OCI-LY3 (cell line): ENCODE measurements around the gene ERC2.

Source experiments
- H2AFZ ChIP-seq: fragments of 200-600, 300-600 bp; shearing (Covaris generic); 2 replicates; pipeline ENCODE4 v1.6.0; 2014; ENCODE audit warnings: antibody characterized with exemption, low read depth, low read length
- H3K27ac ChIP-seq: fragments of 200-600, 300-600 bp; sonication (generic); 2 replicates; pipeline ENCODE4 v1.5.1; 2014; ENCODE audit warnings: mild to moderate bottlenecking, low read length, moderate library complexity, mixed read lengths
- H3K27me3 ChIP-seq: fragments of 200-600, 300-600 bp; sonication (generic); 2 replicates; pipeline ENCODE4 v1.6.1; 2014; ENCODE audit warnings: low read depth, low read length, mixed read lengths
- H3K36me3 ChIP-seq: fragments of 200-600, 300-600 bp; sonication (generic); replicated peaks from 2 replicates; pipeline ENCODE3; 2014; ENCODE audit warnings: low read depth, low read length, mixed read lengths
- H3K4me1 ChIP-seq: fragments of 300-600, 200-600 bp; sonication (generic); 2 replicates; pipeline ENCODE4 v1.6.1; 2014; ENCODE audit warnings: low read length, mixed read lengths
- H3K4me2 ChIP-seq: fragments of 200-600, 300-600 bp; sonication (generic); 2 replicates; pipeline ENCODE4 v1.6.1; 2014; ENCODE audit warnings: low read length, mixed read lengths
- H3K4me3 ChIP-seq: fragments of 300-600, 200-600 bp; sonication (generic); 2 replicates; pipeline ENCODE4 v1.5.1; 2014; ENCODE audit warnings: antibody characterized with exemption, mild to moderate bottlenecking, low read length, moderate library complexity
- H3K79me2 ChIP-seq: fragments of 300-600, 200-600 bp; shearing (Covaris generic); 2 replicates; pipeline ENCODE4 v1.6.1; 2014; ENCODE audit warnings: mild to moderate bottlenecking, low read length, mixed read lengths
- H3K9ac ChIP-seq: fragments of 300-600, 200-600 bp; shearing (Covaris generic); 2 replicates; pipeline ENCODE4 v1.6.0; 2014; ENCODE audit warnings: mild to moderate bottlenecking, low read length, moderate library complexity
- H3K9me3 ChIP-seq: fragments of 200-600, 300-600 bp; shearing (Covaris generic); 2 replicates; pipeline ENCODE4 v1.6.1; 2014; ENCODE audit warnings: low read length, mixed read lengths; ENCODE audit not compliant: insufficient read depth
- H4K20me1 ChIP-seq: fragments of 200-600, 300-600 bp; sonication (generic); 2 replicates; pipeline ENCODE4 v1.6.1; 2016; ENCODE audit warnings: low read length, mixed read lengths; ENCODE audit not compliant: insufficient read depth
- EZH2phosphoT487 ChIP-seq: fragments of 200-600 bp; shearing (Covaris generic); IDR thresholded peaks from 2 replicates; pipeline ENCODE4 v1.6.1; 2018; ENCODE audit warnings: antibody characterized with exemption, mixed run types, low read depth
- TF ChIP-seq, protein P1 (sequence below): fragments of 200-600, 300-600 bp; sonication (generic); IDR thresholded peaks from 2 replicates; pipeline ENCODE4 v1.5.1; 2014; ENCODE audit warnings: antibody characterized with exemption, low read length, low read depth

ERC2 gene

GRCh38 chr3:56422316-56422715 is 46.0 kb downstream of the ERC2 start:
- no peaks in the 10 kb centered on the region for H3K79me2 ChIP-seq
- no peak overlapping the region for H3K4me2 ChIP-seq
- H3K36me3 ChIP-seq = no peaks in the 10 kb centered on the region
- no peaks in the 10 kb centered on the region for H3K4me1 ChIP-seq
- H2AFZ ChIP-seq = no peak overlapping the region
- TF ChIP-seq, protein P1, sequence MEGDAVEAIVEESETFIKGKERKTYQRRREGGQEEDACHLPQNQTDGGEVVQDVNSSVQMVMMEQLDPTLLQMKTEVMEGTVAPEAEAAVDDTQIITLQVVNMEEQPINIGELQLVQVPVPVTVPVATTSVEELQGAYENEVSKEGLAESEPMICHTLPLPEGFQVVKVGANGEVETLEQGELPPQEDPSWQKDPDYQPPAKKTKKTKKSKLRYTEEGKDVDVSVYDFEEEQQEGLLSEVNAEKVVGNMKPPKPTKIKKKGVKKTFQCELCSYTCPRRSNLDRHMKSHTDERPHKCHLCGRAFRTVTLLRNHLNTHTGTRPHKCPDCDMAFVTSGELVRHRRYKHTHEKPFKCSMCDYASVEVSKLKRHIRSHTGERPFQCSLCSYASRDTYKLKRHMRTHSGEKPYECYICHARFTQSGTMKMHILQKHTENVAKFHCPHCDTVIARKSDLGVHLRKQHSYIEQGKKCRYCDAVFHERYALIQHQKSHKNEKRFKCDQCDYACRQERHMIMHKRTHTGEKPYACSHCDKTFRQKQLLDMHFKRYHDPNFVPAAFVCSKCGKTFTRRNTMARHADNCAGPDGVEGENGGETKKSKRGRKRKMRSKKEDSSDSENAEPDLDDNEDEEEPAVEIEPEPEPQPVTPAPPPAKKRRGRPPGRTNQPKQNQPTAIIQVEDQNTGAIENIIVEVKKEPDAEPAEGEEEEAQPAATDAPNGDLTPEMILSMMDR = no peak
- TF ChIP-seq EZH2phosphoT487 = no peak
- H3K9ac ChIP-seq = no peak overlapping the region
- no peak overlapping the region for H3K27ac ChIP-seq
- no peaks in the 10 kb centered on the region for H3K9me3 ChIP-seq
- H3K27me3 ChIP-seq = peaks cover 35% of the 10 kb centered on the region
- H4K20me1 ChIP-seq = no peaks in the 10 kb centered on the region
- no peak overlapping the region for H3K4me3 ChIP-seq

DNA sequence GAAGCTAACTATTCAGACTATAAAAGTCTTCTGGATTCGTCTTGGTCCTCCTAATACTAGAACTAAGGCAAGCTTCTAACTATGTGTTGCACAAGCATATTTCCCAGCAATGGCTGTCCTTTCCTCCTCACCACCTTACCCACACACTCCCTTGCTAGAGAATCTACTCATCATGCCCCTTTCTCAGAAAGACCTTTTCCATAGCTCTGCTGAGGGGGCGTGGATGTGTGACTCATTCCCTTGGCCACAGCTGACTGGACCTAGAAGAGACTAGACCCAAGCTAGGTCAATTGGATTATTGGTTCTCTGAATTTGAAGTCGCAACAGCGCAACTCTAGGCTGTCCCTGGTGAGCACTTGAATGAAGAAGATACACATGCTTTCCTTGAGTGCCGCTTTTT is 47.1 kb downstream of the ERC2 start:
- H3K9me3 ChIP-seq = no peaks in the 10 kb centered on the region
- H4K20me1 ChIP-seq = no peaks in the 10 kb centered on the region
- no peak overlapping the region for H3K9ac ChIP-seq
- no peak overlapping the region for H3K4me3 ChIP-seq
- TF ChIP-seq, protein P1 = no peak
- no peak for TF ChIP-seq EZH2phosphoT487
- no peak overlapping the region for H3K4me2 ChIP-seq
- no peak overlapping the region for H3K27ac ChIP-seq
- no peaks in the 10 kb centered on the region for H3K36me3 ChIP-seq
- no peak overlapping the region for H2AFZ ChIP-seq
- no peaks in the 10 kb centered on the region for H3K79me2 ChIP-seq
- no peaks in the 10 kb centered on the region for H3K4me1 ChIP-seq
- H3K27me3 ChIP-seq = peaks cover 34% of the 10 kb centered on the region

- TF ChIP-seq, protein P1 = no peak
- TF ChIP-seq EZH2phosphoT487 = no peak
- no peaks in the 10 kb centered on the region for H4K20me1 ChIP-seq
- H3K4me3 ChIP-seq = no peak overlapping the region
- no peak overlapping the region for H3K9ac ChIP-seq
- H3K4me2 ChIP-seq = no peak overlapping the region
- H3K27ac ChIP-seq = no peak overlapping the region
- no peaks in the 10 kb centered on the region for H3K36me3 ChIP-seq
- H3K4me1 ChIP-seq = no peaks in the 10 kb centered on the region
- H3K9me3 ChIP-seq = no peaks in the 10 kb centered on the region
- H2AFZ ChIP-seq = no peak overlapping the region
- no peaks in the 10 kb centered on the region for H3K79me2 ChIP-seq
- peaks cover 15% of the 10 kb centered on the region for H3K27me3 ChIP-seq
Measured at GRCh38 chr3:56415652-56416051, 52.6 kb downstream of the ERC2 start.

DNA sequence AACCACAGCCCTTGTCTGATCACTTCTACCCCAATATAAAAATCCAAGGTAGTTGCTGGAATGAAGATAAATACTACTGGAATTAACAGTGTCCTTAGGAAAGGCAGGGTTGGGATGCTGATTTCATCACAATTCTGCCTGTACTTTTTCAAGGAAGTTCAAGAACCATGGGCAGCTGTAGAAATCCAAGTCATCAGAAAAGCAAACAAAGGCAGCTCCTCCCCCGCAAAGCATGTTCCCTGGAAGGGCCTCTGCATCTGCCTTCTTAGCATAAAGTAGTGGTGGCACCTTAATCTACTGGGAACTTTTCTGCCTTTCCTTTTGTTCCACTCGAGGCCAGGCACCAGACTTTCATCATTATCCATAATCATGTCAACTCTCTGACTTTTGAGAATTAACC is 54.4 kb downstream of the ERC2 start:
- Histone ChIP-seq H4K20me1 (no peaks in the 10 kb centered on the region), H3K36me3 (no peaks in the 10 kb centered on the region), H3K4me1 (no peaks in the 10 kb centered on the region), H2AFZ (no peak overlapping the region), H3K4me3 (no peak overlapping the region), H3K27me3 (peaks cover 15% of the 10 kb centered on the region), H3K79me2 (no peaks in the 10 kb centered on the region), H3K27ac (no peak overlapping the region), H3K4me2 (no peak overlapping the region), H3K9me3 (no peaks in the 10 kb centered on the region), H3K9ac (no peak overlapping the region)
- TF ChIP-seq, protein P1 = no peak
- no peak for TF ChIP-seq EZH2phosphoT487
